Mucosa of descending colon (tissue), 3 donors: Measurements from ENCODE around the gene VDR. TPM values are rescaled to one million over a fixed set of nuclear protein-coding genes. Genes with fewer than 3 reads are reported as not detected.

Experiments used
- ATAC-seq: fragments of 200-7000 bp; cut with Tn5 transposase; one replicate; pipeline ENCODE4 v1.9.1; 2020; ENCODE audit warnings: mild to moderate bottlenecking, moderate library complexity
- DNase-seq, 3 donors: peaks; one replicate each; pipeline ENCODE4 v3.0.0-alpha.2; 2020
- H3K36me3 ChIP-seq: fragments of 200-600 bp; one replicate; pipeline ENCODE4 v1.8.0; 2021; ENCODE audit warnings: low read depth, mild to moderate bottlenecking
- H3K4me1 ChIP-seq: fragments of 200-600 bp; one replicate; pipeline ENCODE4 v1.8.0; 2021; ENCODE audit warnings: low read depth, mild to moderate bottlenecking
- H3K4me3 ChIP-seq: fragments of 200-600 bp; one replicate; pipeline ENCODE4 v1.8.0; 2021; ENCODE audit warnings: mild to moderate bottlenecking
- H3K9me3 ChIP-seq: fragments of 200-600 bp; one replicate; pipeline ENCODE4 v1.8.0; 2021; ENCODE audit warnings: mild to moderate bottlenecking
- intact Hi-C, 2 donors: fragments of 100-400 bp; cut with DNase I in 1 of 2; cut with micrococcal nuclease in 1 of 2; formaldehyde crosslinking; loops; one replicate each; pipeline versions ENCODE4 v1.11.0 to v1.11.1; 2022; cut with DNase I, micrococcal nuclease
- total RNA-seq, 3 donors: library from RNA; stranded (reverse); fragmentation: NEBNext Ultra II Directional in 2 of 3; extraction: Animal tissue kit (Norgen Biotek cat#: 25700) in 2 of 3; gene quantifications; one replicate each; pipeline versions ENCODE4 v1.2.1 to v1.2.4, GENCODE V29; 2021 to 2023
- TF ChIP-seq, protein P1 (sequence below): fragments of 200-600 bp; IDR thresholded peaks from one replicate; pipeline ENCODE4 v1.8.0; 2022; ENCODE audit warnings: antibody characterized with exemption, mild to moderate bottlenecking
- donor health status: DM: no; HTN: no; CAD: no; lungs with moderate emphysema.
- donor health status: DM: no; HTN: no; CAD: no.
- donor health status: DM: no; HTN: yes; CAD: no.

VDR gene
- total RNA-seq, 3 donors from 2014 or later: 69.5 to 175 (median 162) TPM

- Histone ChIP-seq H3K4me3 (no peak overlapping the region), H3K9me3 (no peaks in the 10 kb centered on the region), H3K4me1 (peaks cover 20% of the 10 kb centered on the region), H3K36me3 (no peaks in the 10 kb centered on the region)
- intact Hi-C loops: no loop called here
- ATAC-seq (no peak), DNase-seq (no peak)
- TF ChIP-seq, protein P1, sequence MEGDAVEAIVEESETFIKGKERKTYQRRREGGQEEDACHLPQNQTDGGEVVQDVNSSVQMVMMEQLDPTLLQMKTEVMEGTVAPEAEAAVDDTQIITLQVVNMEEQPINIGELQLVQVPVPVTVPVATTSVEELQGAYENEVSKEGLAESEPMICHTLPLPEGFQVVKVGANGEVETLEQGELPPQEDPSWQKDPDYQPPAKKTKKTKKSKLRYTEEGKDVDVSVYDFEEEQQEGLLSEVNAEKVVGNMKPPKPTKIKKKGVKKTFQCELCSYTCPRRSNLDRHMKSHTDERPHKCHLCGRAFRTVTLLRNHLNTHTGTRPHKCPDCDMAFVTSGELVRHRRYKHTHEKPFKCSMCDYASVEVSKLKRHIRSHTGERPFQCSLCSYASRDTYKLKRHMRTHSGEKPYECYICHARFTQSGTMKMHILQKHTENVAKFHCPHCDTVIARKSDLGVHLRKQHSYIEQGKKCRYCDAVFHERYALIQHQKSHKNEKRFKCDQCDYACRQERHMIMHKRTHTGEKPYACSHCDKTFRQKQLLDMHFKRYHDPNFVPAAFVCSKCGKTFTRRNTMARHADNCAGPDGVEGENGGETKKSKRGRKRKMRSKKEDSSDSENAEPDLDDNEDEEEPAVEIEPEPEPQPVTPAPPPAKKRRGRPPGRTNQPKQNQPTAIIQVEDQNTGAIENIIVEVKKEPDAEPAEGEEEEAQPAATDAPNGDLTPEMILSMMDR: no peak
Measured at GRCh38 chr12:47885012-47885501, 19.7 kb downstream of the VDR start.

DNA sequence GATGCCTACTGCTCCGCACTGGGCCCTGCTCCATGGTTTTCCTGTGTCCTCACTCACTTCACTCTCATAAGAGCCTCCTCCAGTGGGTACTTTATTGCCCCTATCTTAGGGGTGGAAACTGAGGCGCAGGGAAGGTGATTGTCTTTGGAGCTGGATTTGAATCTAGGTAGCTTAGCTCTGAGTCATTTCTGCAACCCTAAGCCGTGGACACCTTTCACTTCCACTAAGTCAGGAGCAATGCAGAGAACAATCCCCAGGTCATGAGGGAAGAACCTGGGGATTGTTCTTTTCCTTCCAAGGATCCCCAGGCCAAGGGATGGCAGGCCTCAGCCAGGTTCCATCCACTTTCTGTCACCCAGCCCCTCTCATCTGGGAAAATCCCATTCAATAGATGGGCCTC is 20.3 kb downstream of the VDR start:
- TF ChIP-seq, protein P1: no peak
- DNase-seq (no peak), ATAC-seq (no peak)
- no peak overlapping the region for H3K4me3 ChIP-seq
- peaks cover 20% of the 10 kb centered on the region for H3K4me1 ChIP-seq
- no peaks in the 10 kb centered on the region for H3K9me3 ChIP-seq
- H3K36me3 ChIP-seq: no peaks in the 10 kb centered on the region
- intact Hi-C loops: no loop called here

GRCh38 chr12:47883663-47884195 is 21.1 kb downstream of the VDR start:
- Histone ChIP-seq H3K4me3 (no peak overlapping the region), H3K4me1 (peaks cover 20% of the 10 kb centered on the region), H3K36me3 (no peaks in the 10 kb centered on the region), H3K9me3 (no peaks in the 10 kb centered on the region)
- TF ChIP-seq, protein P1: no peak
- ATAC-seq: no peak
- no peak for DNase-seq
- intact Hi-C loops: no loop called here

DNA sequence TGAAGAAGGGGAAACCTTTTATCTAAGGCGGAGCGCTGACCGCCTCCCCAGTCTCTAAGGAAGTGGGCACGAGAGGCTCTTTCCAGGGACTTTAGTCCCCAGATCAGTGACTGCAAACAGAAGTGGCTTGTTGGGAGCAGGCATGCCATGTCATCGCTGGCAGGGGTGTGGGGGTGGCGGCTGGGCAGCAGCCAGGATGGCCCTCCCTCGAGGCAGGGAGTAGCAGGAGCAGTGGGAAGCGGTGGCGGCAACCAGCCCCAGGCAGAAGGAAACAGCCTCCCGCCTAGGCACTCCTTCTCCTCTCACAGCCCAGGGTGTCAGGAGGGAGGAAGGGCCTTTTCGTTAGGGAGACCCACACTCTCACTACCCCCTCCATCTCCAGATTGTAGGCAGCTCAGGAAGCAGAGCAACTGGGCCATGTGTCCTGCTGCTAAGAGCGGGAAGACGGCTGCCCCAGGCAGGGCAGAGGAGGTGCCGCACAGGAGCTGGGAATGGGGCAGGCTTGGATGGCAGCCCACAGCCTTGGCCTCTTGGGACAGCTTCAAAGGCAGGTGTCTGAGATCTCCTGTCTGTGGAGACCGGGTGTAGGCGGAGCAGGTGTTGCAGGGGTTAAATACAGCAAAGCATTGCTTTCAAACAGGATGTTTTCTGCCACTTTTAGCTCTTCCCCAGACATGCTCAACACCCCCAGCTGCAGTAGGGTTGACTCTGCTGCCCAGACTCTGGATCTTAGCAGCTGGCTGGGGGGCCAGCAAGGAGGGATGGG is 21.8 kb downstream of the VDR start:
- TF ChIP-seq, protein P1: no peak
- intact Hi-C loops: no loop called here

GRCh38 chr12:47881826-47882427 is 22.9 kb downstream of the VDR start:
- H3K9me3 ChIP-seq: no peaks in the 10 kb centered on the region
- H3K36me3 ChIP-seq: no peaks in the 10 kb centered on the region
- H3K4me1 ChIP-seq: peaks cover 20% of the 10 kb centered on the region
- TF ChIP-seq, protein P1: no peak
- intact Hi-C loops: no loop called here
- H3K4me3 ChIP-seq: no peak overlapping the region
- peak in 1 of 3 donors; percentile 21 for DNase-seq
- ATAC-seq: peak; percentile 25

More for the DNA sequence above, 21.8 kb downstream of the VDR start:
- peak; percentile 77 for ATAC-seq
- Histone ChIP-seq H3K36me3 (no peaks in the 10 kb centered on the region), H3K9me3 (no peaks in the 10 kb centered on the region), H3K4me3 (no peak overlapping the region), H3K4me1 (peaks cover 20% of the 10 kb centered on the region)
- peak; percentile 57 to 74 (median 74) for DNase-seq
